GM19395 (cell line): ENCODE data around the gene KRT86.
"Not testable (repeated sequence)": the region's sequence is repeated elsewhere in the genome, so short reads cannot be mapped to it uniquely, and the experiment has no call there.

Source experiments
- ATAC-seq: cut with Tn5 transposase; IDR thresholded peaks from one replicate; pipeline ENCODE4 v1.9.1; 2021; ENCODE audit warnings: mild to moderate bottlenecking, moderate library complexity; ENCODE audit not compliant: unreplicated experiment

The KRT86 gene

GRCh38 chr12:52267266-52267665 lies 7.2 kb upstream of the KRT86 start:
- no peak for ATAC-seq

- ATAC-seq: no peak
Measured at GRCh38 chr12:52267699-52268098, 6.7 kb upstream of the KRT86 start.

- no peak for ATAC-seq
Measured at GRCh38 chr12:52268212-52268611, 6.2 kb upstream of the KRT86 start.

GRCh38 chr12:52270541-52271070 lies 3.8 kb upstream of the KRT86 start:
- ATAC-seq: no peak

- no peak for ATAC-seq
Measured at GRCh38 chr12:52271158-52271557, 3.3 kb upstream of the KRT86 start.

- no peak for ATAC-seq
Measured at GRCh38 chr12:52275686-52276085, 1.2 kb downstream of the KRT86 start.

- ATAC-seq: no peak
Measured at GRCh38 chr12:52277486-52278245, 3.2 kb downstream of the KRT86 start.

- peak; percentile 54 for ATAC-seq
Measured at GRCh38 chr12:52278575-52279421, 4.4 kb downstream of the KRT86 start.

GRCh38 chr12:52279422-52280318 lies 5.2 kb downstream of the KRT86 start:
- ATAC-seq: no peak

- no peak for ATAC-seq
Measured at GRCh38 chr12:52280319-52280795, 5.9 kb downstream of the KRT86 start.

GRCh38 chr12:52280796-52281560 lies 6.5 kb downstream of the KRT86 start:
- ATAC-seq: no peak

- no peak for ATAC-seq
Measured at GRCh38 chr12:52284562-52285171, 10.2 kb downstream of the KRT86 start.

- no peak for ATAC-seq
Measured at GRCh38 chr12:52285172-52285745, 10.8 kb downstream of the KRT86 start.

- no peak for ATAC-seq
Measured at GRCh38 chr12:52285851-52286530, 11.5 kb downstream of the KRT86 start.

- not testable (repeated sequence) for ATAC-seq
Measured at GRCh38 chr12:52286857-52287785, 12.7 kb downstream of the KRT86 start.

- ATAC-seq: peak; percentile 96
Measured at GRCh38 chr12:52287816-52288805, 13.7 kb downstream of the KRT86 start.
